GM21390 (cell line): ENCODE measurements around the gene PDXDC1.
"Not testable (repeated sequence)": the region's sequence is repeated elsewhere in the genome, so short reads cannot be mapped to it uniquely, and the experiment has no call there.

Experiments used
- ATAC-seq: cut with Tn5 transposase; IDR thresholded peaks from one replicate; pipeline ENCODE4 v1.9.1; 2021; ENCODE audit not compliant: unreplicated experiment

PDXDC1 gene

DNA sequence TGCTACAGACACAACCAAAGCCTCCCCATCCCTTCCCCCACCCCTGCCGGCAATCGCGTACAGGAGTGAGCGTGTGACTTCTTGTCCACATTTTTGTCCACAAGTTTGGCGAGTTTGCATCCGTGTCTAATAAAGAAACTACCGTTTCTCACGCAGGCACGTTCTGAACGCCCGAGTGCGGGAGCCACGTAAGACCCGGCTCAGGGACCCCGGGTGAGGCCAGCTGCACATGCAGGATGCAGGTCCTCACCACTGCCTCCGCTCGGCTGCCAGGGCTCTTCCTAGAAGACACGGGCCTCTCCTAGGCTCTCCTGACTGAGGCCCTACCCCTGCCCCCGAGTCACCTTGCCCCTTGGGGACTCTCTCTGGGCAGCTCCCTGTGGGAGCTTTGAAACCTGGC lies 174.0 kb downstream of the PDXDC1 start:
- ATAC-seq = not testable (repeated sequence)

DNA sequence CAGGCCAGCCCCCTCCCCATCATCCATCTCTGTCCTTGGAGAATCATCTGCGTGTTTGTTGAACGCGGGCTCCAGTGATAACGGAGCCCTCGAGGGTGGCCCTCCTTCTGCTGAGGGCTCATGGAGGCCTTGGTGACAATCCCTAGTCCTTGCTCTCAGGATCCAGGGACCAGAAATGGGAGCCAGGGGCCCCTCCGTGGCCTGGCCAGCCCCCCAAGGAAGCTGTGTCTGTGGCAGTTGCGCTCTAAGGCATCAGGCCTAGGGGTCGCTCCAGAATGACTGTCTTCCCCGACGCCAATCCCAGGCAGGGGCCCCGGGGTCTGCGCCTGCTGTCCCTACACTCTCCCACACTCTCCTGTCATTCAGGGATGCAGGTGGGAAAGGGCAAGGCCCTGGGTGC lies 174.4 kb downstream of the PDXDC1 start:
- not testable (repeated sequence) for ATAC-seq

- not testable (repeated sequence) for ATAC-seq
Measured at GRCh38 chr16:15154005-15154404, 179.2 kb downstream of the PDXDC1 start.

DNA sequence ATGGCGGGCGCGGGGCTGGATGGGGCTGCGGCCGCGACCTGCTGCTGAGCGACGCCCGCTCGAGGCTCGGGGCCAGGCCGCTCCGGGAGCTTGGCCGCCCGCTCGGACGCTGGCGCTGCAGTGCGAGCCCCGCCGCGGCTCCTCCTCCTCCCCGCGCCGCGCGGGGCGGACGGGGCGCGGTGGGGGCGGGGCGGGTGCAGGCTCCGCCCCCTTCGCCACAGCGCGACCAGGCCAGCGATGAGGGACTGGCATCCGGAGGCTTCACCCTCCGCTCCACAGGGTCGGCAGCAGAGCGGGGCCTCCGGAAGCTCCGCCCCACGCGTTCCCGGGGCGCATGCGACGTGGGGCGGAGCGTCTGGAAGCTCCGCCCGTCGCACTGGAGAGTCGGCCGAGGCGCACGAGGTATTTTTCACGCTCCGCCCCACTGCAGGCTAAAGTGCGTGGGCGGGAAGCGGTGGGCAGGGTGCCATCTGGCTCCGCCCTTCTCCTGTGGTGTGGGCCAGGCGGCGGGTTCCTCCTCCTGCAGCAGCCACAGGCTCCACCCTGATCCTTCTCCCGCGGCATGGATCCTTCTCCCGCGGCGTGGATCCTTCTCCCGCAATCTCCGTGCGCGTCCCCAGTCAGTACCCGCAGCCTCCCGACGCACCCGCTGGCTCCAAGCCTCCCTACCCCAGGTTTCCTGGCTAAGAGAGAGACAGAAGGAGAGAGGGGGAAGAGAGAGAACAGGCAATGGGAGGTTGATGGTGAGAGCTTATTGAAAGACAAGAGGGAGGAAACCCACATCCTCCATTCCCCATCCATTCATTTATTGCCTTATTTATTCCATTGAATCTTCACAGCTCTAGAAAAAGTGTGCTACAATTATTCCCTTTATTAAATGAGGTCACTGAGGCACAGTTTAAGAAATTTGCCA lies 180.1 kb downstream of the PDXDC1 start:
- not testable (repeated sequence) for ATAC-seq

- not testable (repeated sequence) for ATAC-seq
Measured at GRCh38 chr16:15157644-15158043, 182.8 kb downstream of the PDXDC1 start.

DNA sequence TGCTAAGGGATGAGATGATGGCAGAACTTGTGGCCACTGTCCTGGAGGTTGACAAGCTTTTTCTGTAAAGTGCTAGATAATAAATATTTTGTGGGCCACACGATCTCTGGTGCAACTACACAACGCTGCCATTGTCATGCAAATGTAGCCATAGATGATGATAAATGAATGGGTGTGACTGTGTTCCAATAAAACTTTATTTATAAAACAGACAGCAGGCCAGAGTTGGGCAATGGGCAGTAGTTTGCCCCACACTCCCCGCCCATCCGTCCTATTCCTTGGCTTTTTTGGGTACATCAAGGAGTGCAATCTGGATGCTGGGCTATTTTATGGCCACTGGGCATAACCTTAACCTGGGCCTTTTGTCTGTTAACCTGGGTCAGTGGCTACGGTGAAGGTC lies 184.8 kb downstream of the PDXDC1 start:
- not testable (repeated sequence) for ATAC-seq

- not testable (repeated sequence) for ATAC-seq
Measured at GRCh38 chr16:15160571-15160970, 185.7 kb downstream of the PDXDC1 start.

- not testable (repeated sequence) for ATAC-seq
Measured at GRCh38 chr16:15163055-15163454, 188.2 kb downstream of the PDXDC1 start.

GRCh38 chr16:15166177-15166576 lies 191.4 kb downstream of the PDXDC1 start:
- ATAC-seq = not testable (repeated sequence)

DNA sequence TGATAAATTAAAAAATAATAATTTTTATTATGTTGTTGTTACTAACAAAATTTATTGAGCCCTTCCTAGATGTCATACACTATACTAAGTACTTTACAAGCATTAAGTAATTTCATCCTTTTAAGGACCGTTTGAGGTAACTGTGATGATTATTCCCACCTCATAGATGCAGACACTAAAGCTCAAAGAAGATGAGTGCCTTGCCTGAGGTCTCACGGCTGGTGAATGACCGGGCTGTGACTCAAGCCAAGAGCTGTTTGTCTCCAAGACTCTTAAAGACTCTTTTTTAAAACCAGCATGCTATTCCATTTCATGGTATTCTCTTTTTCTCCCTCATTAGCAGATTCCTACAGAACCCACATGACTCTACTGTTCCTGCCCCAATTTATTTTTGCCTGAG lies 193.5 kb downstream of the PDXDC1 start:
- not testable (repeated sequence) for ATAC-seq

DNA sequence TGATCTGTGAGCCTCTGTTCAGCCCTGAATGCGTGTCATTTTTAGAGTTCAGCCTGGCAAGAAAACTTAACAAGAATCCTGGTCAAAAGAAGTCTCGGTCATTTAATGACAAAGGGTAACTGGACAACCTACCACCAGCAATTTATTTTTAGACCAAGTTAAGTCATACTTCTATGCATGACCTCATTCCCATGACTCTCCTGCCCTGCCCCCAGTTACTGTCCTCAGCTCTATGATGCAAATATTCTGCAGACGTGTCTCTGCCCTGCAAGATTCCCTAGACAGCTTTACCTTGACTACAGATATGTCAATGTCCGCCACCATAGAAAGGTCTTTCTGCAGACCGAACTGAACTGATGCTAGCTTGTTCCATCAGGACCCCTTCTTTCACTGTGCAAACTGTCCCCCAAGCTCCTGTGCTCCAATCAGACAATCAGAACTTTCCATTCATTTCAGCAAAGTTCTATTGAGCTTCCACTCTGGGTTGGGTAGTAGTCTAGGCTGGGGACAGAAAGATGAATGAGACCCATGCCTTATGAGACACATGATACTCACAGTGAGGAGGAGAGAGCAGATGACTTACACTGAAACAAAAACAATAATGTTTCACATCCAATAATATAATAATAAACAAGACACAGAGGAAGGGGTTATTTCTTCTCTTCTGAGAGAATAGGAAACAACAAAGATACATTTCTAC lies 194.3 kb downstream of the PDXDC1 start:
- not testable (repeated sequence) for ATAC-seq

DNA sequence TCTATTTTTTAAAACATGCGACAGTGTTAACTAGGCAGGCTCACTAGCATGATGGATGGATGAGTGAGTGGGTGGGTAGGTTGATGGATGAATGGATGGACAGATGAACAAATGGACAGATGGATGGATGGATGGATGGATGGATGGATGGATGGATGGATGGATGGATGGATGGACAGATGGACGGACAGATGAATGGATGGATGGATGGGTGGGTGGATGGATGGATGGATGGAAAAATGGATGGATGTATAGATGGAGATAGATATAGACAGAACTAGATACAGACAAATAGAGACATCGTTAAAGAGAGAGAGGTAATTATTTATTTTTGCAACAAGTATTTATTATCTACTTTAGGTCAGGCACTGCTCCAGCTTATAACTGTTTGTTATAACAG lies 205.1 kb downstream of the PDXDC1 start:
- ATAC-seq = not testable (repeated sequence)

GRCh38 chr16:15180946-15181345 lies 206.1 kb downstream of the PDXDC1 start:
- ATAC-seq = not testable (repeated sequence)

- ATAC-seq = not testable (repeated sequence)
Measured at GRCh38 chr16:15184000-15184399, 209.2 kb downstream of the PDXDC1 start.
